ENCODE measurements around the gene CNPY1.

GRCh38 chr7:155470686-155471638 lies 75.4 kb downstream of the CNPY1 start:
- TF ChIP-seq, protein P1, sequence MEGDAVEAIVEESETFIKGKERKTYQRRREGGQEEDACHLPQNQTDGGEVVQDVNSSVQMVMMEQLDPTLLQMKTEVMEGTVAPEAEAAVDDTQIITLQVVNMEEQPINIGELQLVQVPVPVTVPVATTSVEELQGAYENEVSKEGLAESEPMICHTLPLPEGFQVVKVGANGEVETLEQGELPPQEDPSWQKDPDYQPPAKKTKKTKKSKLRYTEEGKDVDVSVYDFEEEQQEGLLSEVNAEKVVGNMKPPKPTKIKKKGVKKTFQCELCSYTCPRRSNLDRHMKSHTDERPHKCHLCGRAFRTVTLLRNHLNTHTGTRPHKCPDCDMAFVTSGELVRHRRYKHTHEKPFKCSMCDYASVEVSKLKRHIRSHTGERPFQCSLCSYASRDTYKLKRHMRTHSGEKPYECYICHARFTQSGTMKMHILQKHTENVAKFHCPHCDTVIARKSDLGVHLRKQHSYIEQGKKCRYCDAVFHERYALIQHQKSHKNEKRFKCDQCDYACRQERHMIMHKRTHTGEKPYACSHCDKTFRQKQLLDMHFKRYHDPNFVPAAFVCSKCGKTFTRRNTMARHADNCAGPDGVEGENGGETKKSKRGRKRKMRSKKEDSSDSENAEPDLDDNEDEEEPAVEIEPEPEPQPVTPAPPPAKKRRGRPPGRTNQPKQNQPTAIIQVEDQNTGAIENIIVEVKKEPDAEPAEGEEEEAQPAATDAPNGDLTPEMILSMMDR (IDR thresholded peaks at IDR 0.05), result no peak
- TF ChIP-seq JUN (IDR thresholded peaks at IDR 0.05) (no peak), CEBPB (IDR thresholded peaks at IDR 0.05) (no peak), MAX (IDR thresholded peaks at IDR 0.05) (no peak)
